Kidney epithelial cell (primary cell): Measurements from ENCODE around the gene NDUFS8. TPM values are rescaled to one million over a fixed set of nuclear protein-coding genes. Genes with fewer than 3 reads are reported as not detected.

Source experiments
- DNase-seq: peaks from one replicate; pipeline ENCODE4 v3.0.0-alpha.2; 2010; ENCODE audit warnings: low read depth
- H3K27me3 ChIP-seq: 2 replicates; pipeline ENCODE4 v1.6.0; 2011; ENCODE audit warnings: low read length; ENCODE audit not compliant: control insufficient read depth, insufficient read depth
- H3K36me3 ChIP-seq: 2 replicates; pipeline ENCODE4 v1.5.1; 2011; ENCODE audit warnings: low read length; ENCODE audit not compliant: control insufficient read depth, insufficient read depth
- H3K4me3 ChIP-seq: 2 replicates; pipeline ENCODE4 v1.5.1; 2011; ENCODE audit warnings: low read depth, mild to moderate bottlenecking, control low read depth, low read length
- total RNA-seq: library from RNA; depleted of rRNA; stranded (reverse); fragments of >200 nt; gene quantifications from 2 replicates; pipeline ENCODE4 v1.2.3, GENCODE V29; 2015
- TF ChIP-seq, protein P1 (sequence below): IDR thresholded peaks from 2 replicates; pipeline ENCODE4 v1.5.1; 2011; ENCODE audit warnings: mild to moderate bottlenecking, moderate library complexity, low read length, control low read depth, inconsistent platforms; ENCODE audit not compliant: insufficient read depth, poor library complexity, severe bottlenecking

NDUFS8 gene
- total RNA-seq, 1 donor from 2014 or later: 246 TPM

GRCh38 chr11:68038718-68039525 lies 8.4 kb downstream of the NDUFS8 start, which contains the start of gene TCIRG1:
Gene TCIRG1, plus strand, starts transcription at chr11:68039025. Its CDS starts 2,247 bp downstream, at chr11:68041272.
- no peaks in the 10 kb centered on the region for H3K27me3 ChIP-seq
- DNase-seq: no peak
- H3K36me3 ChIP-seq: peaks cover 1% of the 10 kb centered on the region
- TF ChIP-seq, protein P1, sequence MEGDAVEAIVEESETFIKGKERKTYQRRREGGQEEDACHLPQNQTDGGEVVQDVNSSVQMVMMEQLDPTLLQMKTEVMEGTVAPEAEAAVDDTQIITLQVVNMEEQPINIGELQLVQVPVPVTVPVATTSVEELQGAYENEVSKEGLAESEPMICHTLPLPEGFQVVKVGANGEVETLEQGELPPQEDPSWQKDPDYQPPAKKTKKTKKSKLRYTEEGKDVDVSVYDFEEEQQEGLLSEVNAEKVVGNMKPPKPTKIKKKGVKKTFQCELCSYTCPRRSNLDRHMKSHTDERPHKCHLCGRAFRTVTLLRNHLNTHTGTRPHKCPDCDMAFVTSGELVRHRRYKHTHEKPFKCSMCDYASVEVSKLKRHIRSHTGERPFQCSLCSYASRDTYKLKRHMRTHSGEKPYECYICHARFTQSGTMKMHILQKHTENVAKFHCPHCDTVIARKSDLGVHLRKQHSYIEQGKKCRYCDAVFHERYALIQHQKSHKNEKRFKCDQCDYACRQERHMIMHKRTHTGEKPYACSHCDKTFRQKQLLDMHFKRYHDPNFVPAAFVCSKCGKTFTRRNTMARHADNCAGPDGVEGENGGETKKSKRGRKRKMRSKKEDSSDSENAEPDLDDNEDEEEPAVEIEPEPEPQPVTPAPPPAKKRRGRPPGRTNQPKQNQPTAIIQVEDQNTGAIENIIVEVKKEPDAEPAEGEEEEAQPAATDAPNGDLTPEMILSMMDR: no peak
- peak within 1 kb of the TSS; percentile 68 for H3K4me3 ChIP-seq

GRCh38 chr11:68039526-68040086 lies 9.1 kb downstream of the NDUFS8 start:
- Histone ChIP-seq H3K36me3 (no peaks in the 10 kb centered on the region), H3K4me3 (peak overlapping the region; percentile 68), H3K27me3 (no peaks in the 10 kb centered on the region)
- TF ChIP-seq, protein P1: no peak
- DNase-seq: no peak

DNA sequence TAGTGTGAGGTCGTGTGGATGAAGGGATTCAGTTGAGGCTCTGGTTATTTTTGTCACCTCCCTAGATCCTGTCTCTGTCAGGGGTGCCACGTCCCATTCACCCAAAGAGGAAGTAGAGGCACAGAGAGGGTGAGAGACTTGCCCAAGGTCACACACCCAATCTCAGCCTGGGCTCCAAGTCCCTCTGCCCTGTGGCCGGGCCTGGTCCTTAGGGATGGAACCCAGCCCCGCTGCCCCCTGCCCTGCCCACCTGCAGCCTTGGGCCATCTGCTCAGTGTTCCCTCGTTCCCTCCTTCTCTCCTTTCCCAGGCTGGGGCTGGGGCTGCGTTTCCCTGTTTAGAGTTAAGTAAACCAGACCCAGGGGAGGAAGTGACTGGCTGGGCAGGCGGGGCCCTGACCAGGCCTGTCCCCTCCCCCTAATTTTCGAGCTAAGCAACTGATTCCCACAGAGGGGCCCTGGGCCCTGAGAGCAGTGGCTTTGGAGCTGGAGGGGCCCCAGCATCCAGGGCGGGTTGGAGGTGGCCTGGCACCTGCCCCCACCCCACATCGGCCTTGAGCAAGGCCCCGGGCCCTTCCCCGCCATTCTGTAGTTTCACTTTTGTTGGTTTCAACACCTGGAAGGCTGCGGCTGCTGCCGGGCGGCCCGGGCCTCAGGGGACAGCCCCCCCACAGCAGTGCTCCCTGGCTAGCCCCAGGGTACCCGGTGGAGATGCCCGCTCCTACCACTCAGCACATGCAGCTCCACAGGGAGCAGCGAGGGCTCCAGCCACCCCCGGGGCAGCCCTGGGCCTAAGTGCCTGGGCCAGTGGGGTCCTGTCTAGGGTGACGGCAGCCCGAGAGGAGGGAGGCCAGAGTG lies 9.8 kb downstream of the NDUFS8 start:
- no peaks in the 10 kb centered on the region for H3K27me3 ChIP-seq
- H3K4me3 ChIP-seq: peak overlapping the region; percentile 37
- DNase-seq: no peak
- TF ChIP-seq, protein P1: no peak
- H3K36me3 ChIP-seq: no peaks in the 10 kb centered on the region

DNA sequence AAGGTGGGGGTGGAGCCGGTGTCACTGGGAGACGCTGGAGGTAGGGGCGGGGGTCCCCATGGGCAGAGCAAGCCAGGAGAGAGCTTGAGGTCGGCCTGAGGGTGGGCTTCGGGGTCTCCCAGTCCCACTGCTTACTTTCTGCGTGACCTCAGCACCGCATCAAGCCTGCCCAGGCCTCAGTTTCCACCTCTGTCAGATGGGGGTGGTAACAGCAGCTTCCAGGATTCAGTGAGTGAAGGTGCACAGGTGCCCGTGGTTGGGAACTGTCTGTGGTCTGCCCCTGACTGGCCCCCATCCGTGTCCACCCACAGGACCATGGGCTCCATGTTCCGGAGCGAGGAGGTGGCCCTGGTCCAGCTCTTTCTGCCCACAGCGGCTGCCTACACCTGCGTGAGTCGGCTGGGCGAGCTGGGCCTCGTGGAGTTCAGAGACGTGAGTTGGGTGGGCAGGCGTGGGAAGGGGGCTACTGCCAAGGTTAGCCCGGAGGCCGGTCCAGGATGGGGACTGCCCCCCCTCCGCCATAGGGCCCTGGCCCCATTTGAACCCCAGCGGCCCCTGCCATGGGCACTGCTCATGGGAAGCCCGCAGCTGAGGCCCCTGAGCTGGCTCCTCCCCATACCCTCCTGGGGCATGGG lies 10.6 kb downstream of the NDUFS8 start:
- DNase-seq: no peak
- no peaks in the 10 kb centered on the region for H3K27me3 ChIP-seq
- no peaks in the 10 kb centered on the region for H3K36me3 ChIP-seq
- TF ChIP-seq, protein P1: no peak
- H3K4me3 ChIP-seq: peak overlapping the region; percentile 37

DNA sequence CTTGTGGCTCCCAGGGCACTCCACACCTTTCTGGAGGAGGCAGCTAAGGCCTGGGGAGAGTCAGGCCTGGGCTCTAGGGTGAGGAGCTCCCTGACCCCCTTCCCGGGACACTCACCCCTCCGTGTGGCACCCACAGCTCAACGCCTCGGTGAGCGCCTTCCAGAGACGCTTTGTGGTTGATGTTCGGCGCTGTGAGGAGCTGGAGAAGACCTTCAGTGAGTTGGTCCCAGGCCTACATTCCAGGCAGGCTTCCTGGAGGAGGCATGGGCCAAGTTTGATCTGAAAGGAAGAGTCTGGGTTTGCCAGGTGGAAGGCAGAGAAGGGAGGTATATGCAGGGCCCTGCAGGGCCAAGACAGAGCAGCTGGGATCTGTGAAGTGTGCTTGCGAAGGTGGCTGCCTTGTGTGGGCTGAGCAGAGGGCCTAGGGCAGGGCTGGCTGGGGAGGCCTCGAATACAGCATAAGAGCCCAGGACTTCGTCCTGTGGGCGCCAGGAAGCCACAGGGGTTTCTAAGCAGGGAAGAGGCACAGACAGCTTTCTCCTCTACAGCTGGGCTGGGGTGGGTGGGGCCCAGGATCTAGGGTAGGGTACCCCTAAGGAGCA lies 11.2 kb downstream of the NDUFS8 start:
- TF ChIP-seq, protein P1: no peak
- Histone ChIP-seq H3K4me3 (no peak overlapping the region), H3K36me3 (no peaks in the 10 kb centered on the region), H3K27me3 (no peaks in the 10 kb centered on the region)
- no peak for DNase-seq
